WTC11 (cell line): Measurements from ENCODE around the gene SERPINE2. TPM values are rescaled to one million over a fixed set of nuclear protein-coding genes. Genes with fewer than 3 reads are reported as not detected.

Experiments
- ATAC-seq: fragments of 200-7000 bp; cut with Tn5 transposase; 2 replicates; pipeline ENCODE4 v1.10.0; 2021; ENCODE audit warnings: mild to moderate bottlenecking, moderate library complexity
- CTCF ChIA-PET: fragments of 300-600 bp; sonication (Branson Sonifier 250); formaldehyde crosslinking; loops from one replicate; lab custom pipeline; 2021; ENCODE audit warnings: antibody characterized with exemption; lab: Charles Lee
- POLR2A ChIA-PET: fragments of 350-600 bp; sonication (Branson Sonifier 250); formaldehyde crosslinking; loops from one replicate; lab custom pipeline; 2021; ENCODE audit warnings: antibody characterized with exemption; lab: Charles Lee
- DNase-seq: peaks from one replicate; pipeline ENCODE4 v3.0.0; 2021; ENCODE audit warnings: low spot score
- H3K27ac Mint-ChIP-seq: 2 replicates; pipeline ENCODE4 v1.8.0; 2021; ENCODE audit warnings: mixed read lengths
- H3K27me3 Mint-ChIP-seq: 2 replicates; pipeline ENCODE4 v1.8.0; 2021; ENCODE audit warnings: low read depth, mild to moderate bottlenecking, moderate library complexity, mixed read lengths
- H3K36me3 Mint-ChIP-seq: 2 replicates; pipeline ENCODE4 v1.8.0; 2021; ENCODE audit warnings: mixed read lengths
- H3K4me1 Mint-ChIP-seq: 2 replicates; pipeline ENCODE4 v1.8.0; 2022; ENCODE audit warnings: mixed read lengths
- H3K4me3 Mint-ChIP-seq: 2 replicates; pipeline ENCODE4 v1.8.0; 2021; ENCODE audit warnings: mild to moderate bottlenecking, moderate library complexity, mixed read lengths
- H3K9me3 Mint-ChIP-seq: 2 replicates; pipeline ENCODE4 v1.8.0; 2021; ENCODE audit warnings: mixed read lengths
- CREM ChIP-seq: sonication (generic); formaldehyde crosslinking; IDR thresholded peaks from 2 replicates; pipeline ENCODE4 v1.8.1; 2022; ENCODE audit warnings: mild to moderate bottlenecking, missing genetic modification reagents, moderate library complexity
- ESRRA ChIP-seq: sonication (generic); formaldehyde crosslinking; IDR thresholded peaks from 2 replicates; pipeline ENCODE4 v1.8.1; 2022; ENCODE audit warnings: mild to moderate bottlenecking, missing genetic modification reagents, borderline replicate concordance
- ETV6 ChIP-seq: sonication (generic); formaldehyde crosslinking; IDR thresholded peaks from 2 replicates; pipeline ENCODE4 v1.8.1; 2022; ENCODE audit warnings: mild to moderate bottlenecking, missing genetic modification reagents
- TEAD1 ChIP-seq: sonication (generic); formaldehyde crosslinking; IDR thresholded peaks from 2 replicates; pipeline ENCODE4 v1.8.0; 2022; ENCODE audit warnings: mild to moderate bottlenecking, missing genetic modification reagents
- TEAD4 ChIP-seq: sonication (generic); formaldehyde crosslinking; IDR thresholded peaks from 2 replicates; pipeline ENCODE4 v1.8.0; 2022; ENCODE audit warnings: mild to moderate bottlenecking, missing genetic modification reagents
- ZNF121 ChIP-seq: sonication (generic); formaldehyde crosslinking; IDR thresholded peaks from 2 replicates; pipeline ENCODE4 v1.8.0; 2023; ENCODE audit warnings: missing genetic modification reagents
- ZNF138 ChIP-seq: sonication (generic); formaldehyde crosslinking; conservative IDR thresholded peaks from 2 replicates; pipeline ENCODE4 v1.8.1; 2022; ENCODE audit warnings: mild to moderate bottlenecking, moderate library complexity, missing genetic modification reagents
- ZNF317 ChIP-seq: sonication (generic); formaldehyde crosslinking; IDR thresholded peaks from 2 replicates; pipeline ENCODE4 v1.8.1; 2023; ENCODE audit warnings: low read depth, mild to moderate bottlenecking, moderate library complexity, missing genetic modification reagents, borderline replicate concordance
- total RNA-seq: library from RNA; stranded (reverse); gene quantifications from 3 replicates; pipeline ENCODE4 v1.2.3, GENCODE V29; 2021
- TF ChIP-seq, protein P1 (sequence below): sonication (generic); formaldehyde crosslinking; IDR thresholded peaks from 2 replicates; pipeline ENCODE4 v1.8.0; 2023; ENCODE audit warnings: missing genetic modification reagents
- TF ChIP-seq, protein P2 (sequence below): fragments of 250-450 bp; sonication (Bioruptor Pico); IDR thresholded peaks from 2 replicates; pipeline ENCODE4 v1.9.0; 2021; ENCODE audit warnings: mild to moderate bottlenecking, borderline replicate concordance
- TF ChIP-seq, protein P3 (sequence below): sonication (generic); formaldehyde crosslinking; IDR thresholded peaks from 2 replicates; pipeline ENCODE4 v1.8.0; 2022; ENCODE audit warnings: mild to moderate bottlenecking, missing genetic modification reagents
- TF ChIP-seq, protein P4 (sequence below): sonication (generic); formaldehyde crosslinking; IDR thresholded peaks from 2 replicates; pipeline ENCODE4 v1.8.0; 2023; ENCODE audit warnings: missing genetic modification reagents, mild to moderate bottlenecking, borderline replicate concordance

Gene SERPINE2
- total RNA-seq, 1 experiment from 2014 or later, result 60.4 TPM

GRCh38 chr2:224041554-224041953 lies 2.5 kb upstream of the SERPINE2 start:
- ATAC-seq, result no peak
- no peak overlapping the region for H3K27ac Mint-ChIP-seq
- H3K27me3 Mint-ChIP-seq, result peaks cover 59% of the 10 kb centered on the region
- no peaks in the 10 kb centered on the region for H3K9me3 Mint-ChIP-seq
- ChIA-PET POLR2A (no interaction called here), CTCF (no interaction called here)
- H3K4me3 Mint-ChIP-seq, result no peak overlapping the region
- no peaks in the 10 kb centered on the region for H3K36me3 Mint-ChIP-seq
- TF ChIP-seq ZNF121, result no peak
- TF ChIP-seq TEAD1 (CRISPR knock-in tag), result no peak
- TF ChIP-seq, protein P1, sequence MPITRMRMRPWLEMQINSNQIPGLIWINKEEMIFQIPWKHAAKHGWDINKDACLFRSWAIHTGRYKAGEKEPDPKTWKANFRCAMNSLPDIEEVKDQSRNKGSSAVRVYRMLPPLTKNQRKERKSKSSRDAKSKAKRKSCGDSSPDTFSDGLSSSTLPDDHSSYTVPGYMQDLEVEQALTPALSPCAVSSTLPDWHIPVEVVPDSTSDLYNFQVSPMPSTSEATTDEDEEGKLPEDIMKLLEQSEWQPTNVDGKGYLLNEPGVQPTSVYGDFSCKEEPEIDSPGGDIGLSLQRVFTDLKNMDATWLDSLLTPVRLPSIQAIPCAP (CRISPR knock-in tag), result no peak
- no peak for TF ChIP-seq ETV6 (CRISPR knock-in tag)
- no peak for TF ChIP-seq ZNF138 (CRISPR knock-in tag)
- DNase-seq, result no peak
- peaks cover 24% of the 10 kb centered on the region for H3K4me1 Mint-ChIP-seq

GRCh38 chr2:224040753-224041152 lies 1.7 kb upstream of the SERPINE2 start:
- TF ChIP-seq ZNF317 (no peak), TEAD4 (CRISPR knock-in tag) (no peak)
- TF ChIP-seq, protein P2, sequence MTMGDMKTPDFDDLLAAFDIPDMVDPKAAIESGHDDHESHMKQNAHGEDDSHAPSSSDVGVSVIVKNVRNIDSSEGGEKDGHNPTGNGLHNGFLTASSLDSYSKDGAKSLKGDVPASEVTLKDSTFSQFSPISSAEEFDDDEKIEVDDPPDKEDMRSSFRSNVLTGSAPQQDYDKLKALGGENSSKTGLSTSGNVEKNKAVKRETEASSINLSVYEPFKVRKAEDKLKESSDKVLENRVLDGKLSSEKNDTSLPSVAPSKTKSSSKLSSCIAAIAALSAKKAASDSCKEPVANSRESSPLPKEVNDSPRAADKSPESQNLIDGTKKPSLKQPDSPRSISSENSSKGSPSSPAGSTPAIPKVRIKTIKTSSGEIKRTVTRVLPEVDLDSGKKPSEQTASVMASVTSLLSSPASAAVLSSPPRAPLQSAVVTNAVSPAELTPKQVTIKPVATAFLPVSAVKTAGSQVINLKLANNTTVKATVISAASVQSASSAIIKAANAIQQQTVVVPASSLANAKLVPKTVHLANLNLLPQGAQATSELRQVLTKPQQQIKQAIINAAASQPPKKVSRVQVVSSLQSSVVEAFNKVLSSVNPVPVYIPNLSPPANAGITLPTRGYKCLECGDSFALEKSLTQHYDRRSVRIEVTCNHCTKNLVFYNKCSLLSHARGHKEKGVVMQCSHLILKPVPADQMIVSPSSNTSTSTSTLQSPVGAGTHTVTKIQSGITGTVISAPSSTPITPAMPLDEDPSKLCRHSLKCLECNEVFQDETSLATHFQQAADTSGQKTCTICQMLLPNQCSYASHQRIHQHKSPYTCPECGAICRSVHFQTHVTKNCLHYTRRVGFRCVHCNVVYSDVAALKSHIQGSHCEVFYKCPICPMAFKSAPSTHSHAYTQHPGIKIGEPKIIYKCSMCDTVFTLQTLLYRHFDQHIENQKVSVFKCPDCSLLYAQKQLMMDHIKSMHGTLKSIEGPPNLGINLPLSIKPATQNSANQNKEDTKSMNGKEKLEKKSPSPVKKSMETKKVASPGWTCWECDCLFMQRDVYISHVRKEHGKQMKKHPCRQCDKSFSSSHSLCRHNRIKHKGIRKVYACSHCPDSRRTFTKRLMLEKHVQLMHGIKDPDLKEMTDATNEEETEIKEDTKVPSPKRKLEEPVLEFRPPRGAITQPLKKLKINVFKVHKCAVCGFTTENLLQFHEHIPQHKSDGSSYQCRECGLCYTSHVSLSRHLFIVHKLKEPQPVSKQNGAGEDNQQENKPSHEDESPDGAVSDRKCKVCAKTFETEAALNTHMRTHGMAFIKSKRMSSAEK, result no peak
- Mint-ChIP-seq H3K27ac (no peak overlapping the region), H3K4me1 (peaks cover 24% of the 10 kb centered on the region), H3K27me3 (peaks cover 60% of the 10 kb centered on the region), H3K9me3 (no peaks in the 10 kb centered on the region), H3K36me3 (no peaks in the 10 kb centered on the region), H3K4me3 (peak overlapping the region; percentile 9; the same call in 1 of the 2 replicates)
- no peak for ATAC-seq
- ChIA-PET POLR2A (no interaction called here), CTCF (interaction anchor here (2.8 kb wide), 1 partner anchor 71 kb away, joined by 14 read pairs; no protein-coding TSS in a partner anchor)
- DNase-seq, result no peak

DNA sequence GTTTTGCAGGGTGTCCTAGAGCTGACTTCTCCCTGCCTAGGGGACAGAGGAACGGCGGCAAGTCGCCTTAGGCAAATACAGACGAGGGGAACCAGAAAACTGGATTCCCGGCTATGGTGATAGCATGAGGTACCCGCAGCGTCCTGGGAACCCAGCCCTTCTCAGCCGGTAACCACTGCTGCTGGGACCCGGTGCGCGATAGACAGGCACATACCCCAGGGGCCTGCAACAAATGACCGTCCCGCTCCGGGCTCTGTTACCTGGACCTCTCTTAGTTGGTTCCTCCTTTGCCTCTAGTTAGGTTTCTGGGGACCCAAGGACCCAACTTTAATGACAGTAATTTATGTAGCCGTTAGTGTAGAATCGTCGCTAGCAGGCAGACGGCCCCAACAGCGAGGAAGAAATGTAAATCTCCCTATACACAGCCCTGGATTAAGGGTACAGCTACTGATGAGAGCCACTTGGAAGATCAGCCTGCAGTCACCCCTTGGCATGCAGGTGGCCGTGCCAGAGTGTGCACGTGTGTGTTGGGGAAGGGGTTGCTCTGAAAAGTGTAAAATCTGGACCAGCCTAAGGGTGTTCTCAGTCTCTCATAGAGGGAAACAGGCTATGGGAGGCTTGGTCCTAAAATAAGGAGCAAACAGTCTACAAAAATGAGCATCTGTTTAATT lies 819 bp upstream of the SERPINE2 start:
- Mint-ChIP-seq H3K4me1 (peaks cover 25% of the 10 kb centered on the region), H3K27ac (no peak overlapping the region), H3K4me3 (peak overlapping the region; percentile 76), H3K9me3 (no peaks in the 10 kb centered on the region), H3K27me3 (peaks cover 60% of the 10 kb centered on the region), H3K36me3 (no peaks in the 10 kb centered on the region)
- ChIA-PET POLR2A (no interaction called here), CTCF (interaction anchor here (0.9 to 2.8 kb wide), 6 partner anchors 16 to 244 kb away, joined by 3 to 14 read pairs (median 4); no protein-coding TSS in a partner anchor)
- no peak for DNase-seq
- peak; percentile 56 for ATAC-seq
- TF ChIP-seq, protein P3, sequence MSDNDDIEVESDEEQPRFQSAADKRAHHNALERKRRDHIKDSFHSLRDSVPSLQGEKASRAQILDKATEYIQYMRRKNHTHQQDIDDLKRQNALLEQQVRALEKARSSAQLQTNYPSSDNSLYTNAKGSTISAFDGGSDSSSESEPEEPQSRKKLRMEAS, result peak; percentile 60; the same call in 1 of the 2 replicates
- TF ChIP-seq ESRRA (CRISPR knock-in tag), result no peak
- 0 out of 2 replicates have a peak, but pooled peaks have one; percentile 7 for TF ChIP-seq CREM (CRISPR knock-in tag)
- TF ChIP-seq, protein P4, sequence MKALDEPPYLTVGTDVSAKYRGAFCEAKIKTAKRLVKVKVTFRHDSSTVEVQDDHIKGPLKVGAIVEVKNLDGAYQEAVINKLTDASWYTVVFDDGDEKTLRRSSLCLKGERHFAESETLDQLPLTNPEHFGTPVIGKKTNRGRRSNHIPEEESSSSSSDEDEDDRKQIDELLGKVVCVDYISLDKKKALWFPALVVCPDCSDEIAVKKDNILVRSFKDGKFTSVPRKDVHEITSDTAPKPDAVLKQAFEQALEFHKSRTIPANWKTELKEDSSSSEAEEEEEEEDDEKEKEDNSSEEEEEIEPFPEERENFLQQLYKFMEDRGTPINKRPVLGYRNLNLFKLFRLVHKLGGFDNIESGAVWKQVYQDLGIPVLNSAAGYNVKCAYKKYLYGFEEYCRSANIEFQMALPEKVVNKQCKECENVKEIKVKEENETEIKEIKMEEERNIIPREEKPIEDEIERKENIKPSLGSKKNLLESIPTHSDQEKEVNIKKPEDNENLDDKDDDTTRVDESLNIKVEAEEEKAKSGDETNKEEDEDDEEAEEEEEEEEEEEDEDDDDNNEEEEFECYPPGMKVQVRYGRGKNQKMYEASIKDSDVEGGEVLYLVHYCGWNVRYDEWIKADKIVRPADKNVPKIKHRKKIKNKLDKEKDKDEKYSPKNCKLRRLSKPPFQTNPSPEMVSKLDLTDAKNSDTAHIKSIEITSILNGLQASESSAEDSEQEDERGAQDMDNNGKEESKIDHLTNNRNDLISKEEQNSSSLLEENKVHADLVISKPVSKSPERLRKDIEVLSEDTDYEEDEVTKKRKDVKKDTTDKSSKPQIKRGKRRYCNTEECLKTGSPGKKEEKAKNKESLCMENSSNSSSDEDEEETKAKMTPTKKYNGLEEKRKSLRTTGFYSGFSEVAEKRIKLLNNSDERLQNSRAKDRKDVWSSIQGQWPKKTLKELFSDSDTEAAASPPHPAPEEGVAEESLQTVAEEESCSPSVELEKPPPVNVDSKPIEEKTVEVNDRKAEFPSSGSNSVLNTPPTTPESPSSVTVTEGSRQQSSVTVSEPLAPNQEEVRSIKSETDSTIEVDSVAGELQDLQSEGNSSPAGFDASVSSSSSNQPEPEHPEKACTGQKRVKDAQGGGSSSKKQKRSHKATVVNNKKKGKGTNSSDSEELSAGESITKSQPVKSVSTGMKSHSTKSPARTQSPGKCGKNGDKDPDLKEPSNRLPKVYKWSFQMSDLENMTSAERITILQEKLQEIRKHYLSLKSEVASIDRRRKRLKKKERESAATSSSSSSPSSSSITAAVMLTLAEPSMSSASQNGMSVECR (CRISPR knock-in tag), result 0 out of 2 replicates have a peak, but pooled peaks have one; percentile 62
